GM12865 (cell line): Measurements from ENCODE around the gene ANKRD60.

ENCODE experiments used
- DNase-seq: peaks from one replicate; pipeline ENCODE4 v3.0.0; 2010; ENCODE audit warnings: low read depth
- H3K4me3 ChIP-seq: 2 replicates; pipeline ENCODE4 v1.5.1; 2011; ENCODE audit warnings: mild to moderate bottlenecking, low read depth, low read length, control low read depth
- TF ChIP-seq, protein P1 (sequence below): IDR thresholded peaks from 2 replicates; pipeline ENCODE4 v1.5.1; 2011; ENCODE audit warnings: low read length, control low read depth, low read depth, inconsistent platforms; ENCODE audit not compliant: insufficient read depth; ENCODE audit errors: missing control alignments

ANKRD60 gene

GRCh38 chr20:58245181-58245891 is 16.9 kb upstream of the ANKRD60 start:
- TF ChIP-seq, protein P1, sequence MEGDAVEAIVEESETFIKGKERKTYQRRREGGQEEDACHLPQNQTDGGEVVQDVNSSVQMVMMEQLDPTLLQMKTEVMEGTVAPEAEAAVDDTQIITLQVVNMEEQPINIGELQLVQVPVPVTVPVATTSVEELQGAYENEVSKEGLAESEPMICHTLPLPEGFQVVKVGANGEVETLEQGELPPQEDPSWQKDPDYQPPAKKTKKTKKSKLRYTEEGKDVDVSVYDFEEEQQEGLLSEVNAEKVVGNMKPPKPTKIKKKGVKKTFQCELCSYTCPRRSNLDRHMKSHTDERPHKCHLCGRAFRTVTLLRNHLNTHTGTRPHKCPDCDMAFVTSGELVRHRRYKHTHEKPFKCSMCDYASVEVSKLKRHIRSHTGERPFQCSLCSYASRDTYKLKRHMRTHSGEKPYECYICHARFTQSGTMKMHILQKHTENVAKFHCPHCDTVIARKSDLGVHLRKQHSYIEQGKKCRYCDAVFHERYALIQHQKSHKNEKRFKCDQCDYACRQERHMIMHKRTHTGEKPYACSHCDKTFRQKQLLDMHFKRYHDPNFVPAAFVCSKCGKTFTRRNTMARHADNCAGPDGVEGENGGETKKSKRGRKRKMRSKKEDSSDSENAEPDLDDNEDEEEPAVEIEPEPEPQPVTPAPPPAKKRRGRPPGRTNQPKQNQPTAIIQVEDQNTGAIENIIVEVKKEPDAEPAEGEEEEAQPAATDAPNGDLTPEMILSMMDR, result no peak
- no peak overlapping the region for H3K4me3 ChIP-seq
- DNase-seq, result no peak

DNA sequence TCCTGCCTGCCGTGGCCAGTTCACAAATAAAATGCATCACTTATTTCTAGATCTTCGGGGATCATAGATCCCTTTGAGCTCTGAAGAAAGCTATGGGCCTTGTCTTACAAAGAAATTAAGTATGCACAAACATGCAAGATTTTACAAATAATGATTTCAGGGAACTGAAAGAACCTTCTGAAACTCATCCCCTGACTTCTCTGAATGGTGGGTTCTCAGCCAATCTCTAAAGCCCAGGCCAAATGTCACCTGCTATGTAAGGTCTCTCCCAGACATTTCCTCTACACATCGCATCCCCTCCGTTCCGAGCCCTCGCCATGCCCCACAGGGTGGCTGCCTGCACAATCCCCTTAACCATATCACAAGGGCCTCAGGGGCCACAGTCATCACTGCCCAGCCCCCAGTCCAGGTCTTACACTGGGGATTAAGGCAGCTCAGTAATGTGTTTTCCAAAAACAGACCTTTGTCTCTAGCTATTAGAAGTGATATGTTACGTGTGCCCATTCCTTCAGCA is 16.1 kb upstream of the ANKRD60 start:
- TF ChIP-seq, protein P1, result no peak
- no peak for DNase-seq

DNA sequence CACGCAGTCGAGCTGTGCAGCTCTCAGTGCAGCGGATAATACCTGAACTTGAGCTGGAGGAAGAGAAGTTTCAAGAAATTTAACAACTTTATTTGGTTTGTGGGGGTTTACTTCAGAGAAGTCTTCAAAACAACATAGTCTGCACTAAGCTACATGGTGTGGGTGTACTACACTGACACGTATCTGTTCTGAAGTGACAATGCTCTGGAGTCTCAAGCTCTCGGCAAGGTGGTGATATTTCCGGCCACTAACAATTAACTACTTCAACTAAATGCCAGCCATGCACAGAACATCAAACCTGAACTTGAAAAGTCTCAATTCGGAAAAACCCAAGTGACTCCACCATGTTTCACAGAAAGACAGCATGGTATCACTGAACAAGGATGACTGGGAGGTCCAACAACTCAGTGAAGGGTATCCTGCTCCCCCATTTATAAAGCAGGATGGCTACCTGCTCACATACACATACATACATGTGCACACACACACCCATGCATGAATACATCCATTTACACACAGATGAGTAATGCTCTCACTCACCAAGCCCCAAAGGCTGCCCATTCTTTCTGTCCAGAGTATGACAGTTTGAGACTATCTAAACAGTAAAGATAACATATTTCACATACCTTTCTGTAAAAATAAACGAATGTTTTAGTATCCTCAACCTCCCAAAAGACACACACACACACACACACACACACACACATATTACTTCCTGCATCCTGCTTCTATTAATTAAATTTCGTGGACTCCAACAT is 15.4 kb upstream of the ANKRD60 start:
- TF ChIP-seq, protein P1, result no peak
- no peak for DNase-seq
- H3K4me3 ChIP-seq, result no peak overlapping the region

More for the DNA sequence above, 16.1 kb upstream of the ANKRD60 start:
- no peak overlapping the region for H3K4me3 ChIP-seq

DNA sequence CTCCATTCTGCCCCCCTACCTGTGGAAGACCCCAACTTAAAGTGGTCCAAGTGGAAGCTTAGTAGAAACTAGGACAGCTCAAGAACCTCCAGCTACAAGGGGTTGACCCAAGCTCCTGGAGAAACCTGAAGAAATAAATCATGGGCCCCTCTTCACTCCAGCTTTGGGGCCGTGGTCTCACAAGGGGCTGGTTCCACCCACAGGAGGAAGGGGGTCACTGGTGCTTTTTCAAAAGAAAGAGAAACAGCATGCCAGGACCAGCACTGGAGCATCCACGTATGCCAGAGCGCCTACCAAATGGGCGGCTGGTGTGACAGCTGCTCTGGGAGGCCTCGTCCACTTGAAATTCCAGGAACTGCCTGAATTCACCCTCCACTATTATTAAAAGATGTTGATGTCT is 14.4 kb upstream of the ANKRD60 start:
- TF ChIP-seq, protein P1, result no peak
- H3K4me3 ChIP-seq, result no peak overlapping the region
- no peak for DNase-seq

- TF ChIP-seq, protein P1, result no peak
- H3K4me3 ChIP-seq, result no peak overlapping the region
- no peak for DNase-seq
These were observed 13.5 kb upstream of the ANKRD60 start for GRCh38 chr20:58241766-58242465.

DNA sequence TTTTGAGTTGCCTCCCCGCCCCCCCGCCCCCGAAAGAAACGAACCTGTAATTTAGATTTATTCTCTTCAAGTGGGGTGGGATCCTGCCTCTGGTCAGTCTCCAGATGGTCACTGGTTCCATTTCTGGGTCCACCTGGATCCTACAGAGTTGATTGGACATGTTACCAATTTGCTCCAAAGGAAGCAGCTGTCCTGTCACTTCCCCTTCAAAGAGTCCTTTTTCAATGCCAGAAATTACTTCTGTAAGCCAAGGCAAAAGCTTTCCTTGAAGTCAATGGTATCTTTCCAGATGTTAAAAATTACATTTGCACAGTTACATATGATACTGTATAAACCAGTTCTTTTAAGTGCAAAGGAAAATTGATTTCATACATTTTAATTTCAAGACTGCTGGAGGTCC is 12.0 kb upstream of the ANKRD60 start:
- no peak for DNase-seq
- TF ChIP-seq, protein P1, result no peak
- no peak overlapping the region for H3K4me3 ChIP-seq
